Neuronal stem cell (in vitro differentiated cells): ENCODE results near the gene IGSF6.
"Not testable (repeated sequence)": the region's sequence is repeated elsewhere in the genome, so short reads cannot be mapped to it uniquely, and the experiment has no call there.

Source experiments
- DNase-seq: peaks from one replicate; pipeline ENCODE4 v3.0.0-alpha.2; 2013; ENCODE audit warnings: low spot score
- H2AFZ ChIP-seq: one replicate; pipeline ENCODE4 v1.6.1; 2013; ENCODE audit warnings: mild to moderate bottlenecking, low read length, inconsistent platforms
- H2AK5ac ChIP-seq: 2 replicates; pipeline ENCODE4 v1.6.1; 2013; ENCODE audit warnings: low read depth, mild to moderate bottlenecking, inconsistent platforms, low read length, moderate library complexity, mixed read lengths
- H2BK120ac ChIP-seq: 2 replicates; pipeline ENCODE4 v1.6.1; 2013; ENCODE audit warnings: low read depth, mild to moderate bottlenecking, inconsistent platforms, low read length, moderate library complexity, mixed read lengths
- H2BK12ac ChIP-seq: one replicate; pipeline ENCODE4 v1.6.1; 2013; ENCODE audit warnings: low read length, inconsistent platforms
- H2BK15ac ChIP-seq: 2 replicates; pipeline ENCODE4 v1.6.1; 2013; ENCODE audit warnings: mild to moderate bottlenecking, low read length, inconsistent platforms, mixed read lengths
- H2BK5ac ChIP-seq: one replicate; pipeline ENCODE4 v1.6.1; 2013; ENCODE audit warnings: inconsistent platforms, mild to moderate bottlenecking, low read length, moderate library complexity
- H3K14ac ChIP-seq: one replicate; pipeline ENCODE4 v1.6.1; 2013; ENCODE audit warnings: low read length, inconsistent platforms
- H3K18ac ChIP-seq: 2 replicates; pipeline ENCODE4 v1.6.1; 2013; ENCODE audit warnings: low read length, inconsistent platforms
- H3K23ac ChIP-seq: 2 replicates; pipeline ENCODE4 v1.6.1; 2013; ENCODE audit warnings: low read depth, mild to moderate bottlenecking, mixed read lengths, low read length, inconsistent platforms; ENCODE audit not compliant: poor library complexity
- H3K27ac ChIP-seq: replicated peaks from 3 replicates; pipeline ENCODE4 v1.5.1; 2013; ENCODE audit warnings: low read length, inconsistent platforms
- H3K27me3 ChIP-seq, 3 experiments: 2 replicates each; pipeline ENCODE4 v1.6.1; 2013; ENCODE audit warnings: low read length in 3 of 3, mild to moderate bottlenecking in 2 of 3, inconsistent platforms in 1 of 3, low read depth in 1 of 3, mixed read lengths in 1 of 3, moderate library complexity in 1 of 3; ENCODE audit not compliant: control insufficient read depth in 3 of 3, insufficient read depth in 3 of 3
- H3K36me3 ChIP-seq, 2 donors: replicated peaks in 1 of 2; 2 replicates each; pipeline ENCODE4 v1.6.1; 2013; ENCODE audit warnings: low read length in 2 of 2; ENCODE audit not compliant: control insufficient read depth in 2 of 2, insufficient read depth in 2 of 2
- H3K4ac ChIP-seq: 2 replicates; pipeline ENCODE4 v1.6.1; 2013; ENCODE audit warnings: inconsistent platforms, mild to moderate bottlenecking, low read length, moderate library complexity
- H3K4me1 ChIP-seq, 2 donors: 1 replicate in 1 of 2; 2 replicates in 1 of 2; pipeline ENCODE4 v1.6.1; 2013; ENCODE audit warnings: low read length in 2 of 2, low read depth in 1 of 2; ENCODE audit not compliant: control insufficient read depth in 2 of 2, insufficient read depth in 1 of 2
- H3K4me2 ChIP-seq: one replicate; pipeline ENCODE4 v1.6.1; 2013; ENCODE audit warnings: mild to moderate bottlenecking, low read length, inconsistent platforms; ENCODE audit not compliant: insufficient read depth, poor library complexity, severe bottlenecking
- H3K4me3 ChIP-seq, 2 donors: 2 replicates each; pipeline ENCODE4 v1.5.1; 2013; ENCODE audit warnings: low read length in 2 of 2, mild to moderate bottlenecking in 2 of 2, inconsistent platforms in 1 of 2, moderate library complexity in 1 of 2
- H3K79me1 ChIP-seq: one replicate; pipeline ENCODE4 v1.6.1; 2013; ENCODE audit warnings: low read depth, mild to moderate bottlenecking, inconsistent platforms, low read length, moderate library complexity
- H3K9ac ChIP-seq: one replicate; pipeline ENCODE4 v1.6.1; 2013; ENCODE audit warnings: mild to moderate bottlenecking, low read depth, low read length, inconsistent platforms; ENCODE audit not compliant: poor library complexity
- H3K9me3 ChIP-seq, 2 donors: replicated peaks in 1 of 2; 2 replicates each; pipeline versions ENCODE3 to v1.6.1; 2013; ENCODE audit warnings: low read length in 2 of 2, mild to moderate bottlenecking in 2 of 2, inconsistent platforms in 1 of 2, low read depth in 1 of 2, mixed read lengths in 1 of 2, moderate library complexity in 1 of 2; ENCODE audit not compliant: control insufficient read depth in 2 of 2, insufficient read depth in 1 of 2
- H4K8ac ChIP-seq: one replicate; pipeline ENCODE4 v1.6.1; 2013; ENCODE audit warnings: low read depth, mild to moderate bottlenecking, inconsistent platforms, low read length, moderate library complexity
- H4K91ac ChIP-seq: one replicate; pipeline ENCODE4 v1.6.1; 2013; ENCODE audit warnings: low read length, low read depth, mild to moderate bottlenecking, inconsistent platforms; ENCODE audit not compliant: poor library complexity
- WGBS, 2 donors: extraction: QIAGEN DNeasy Blood & Tissue Kit; methylation state at CpG; one replicate each; pipeline ENCODE4 v1.1.7; 2013; ENCODE audit warnings: missing lambda C conversion rate in 2 of 2, mixed read lengths in 1 of 2; ENCODE audit not compliant: insufficient read length in 2 of 2, insufficient replicate concordance in 1 of 2; ENCODE audit errors: extremely low coverage in 2 of 2; 5-methylcytosine and 5-hydroxymethylcytosine counted together

IGSF6 gene

DNA sequence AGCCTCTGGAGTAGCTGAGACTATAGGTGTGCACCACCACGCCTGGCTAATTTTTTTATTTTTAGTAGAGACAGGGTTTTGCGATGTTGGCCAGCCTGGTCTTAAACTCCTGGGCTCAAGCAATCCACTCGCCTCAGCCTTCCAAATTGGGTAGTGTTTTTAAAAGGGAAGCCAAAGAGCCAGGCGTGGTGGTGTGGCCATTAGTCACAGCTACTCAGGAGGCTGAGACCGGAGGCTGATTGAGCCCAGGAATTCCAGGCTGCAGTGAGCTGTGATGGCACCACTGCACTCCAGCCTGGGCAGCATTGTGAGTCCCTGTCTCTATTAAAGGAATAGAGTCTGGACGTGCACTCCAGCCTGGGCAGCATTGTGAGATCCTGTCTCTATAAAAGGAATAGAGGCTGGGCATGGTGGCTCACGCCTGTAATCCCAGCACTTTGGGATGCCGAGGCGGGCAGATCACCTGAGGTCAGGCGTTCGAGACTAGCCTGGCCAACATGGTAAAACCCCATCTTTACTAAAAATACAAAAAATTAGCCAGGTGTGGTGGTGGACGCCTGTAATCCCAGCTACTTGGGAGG is 2.5 kb downstream of the IGSF6 start:
- not testable (repeated sequence) for H3K4me1 ChIP-seq
- WGBS, 2 donors = no CpG with 5 or more reads among the region's 12 CpGs

GRCh38 chr16:21647562-21648164 is 4.7 kb downstream of the IGSF6 start:
- Histone ChIP-seq H2BK15ac (no peak overlapping the region), H3K9ac (no peak overlapping the region), H3K27me3 (no peaks in the 10 kb centered on the region), H3K79me1 (no peaks in the 10 kb centered on the region), H4K91ac (no peak overlapping the region), H2AFZ (no peak overlapping the region), H2BK120ac (no peak overlapping the region), H3K4me2 (no peak overlapping the region), H2BK5ac (no peak overlapping the region), H3K36me3 (peaks cover 2 to 42% of the 10 kb centered on the region in 2 donors), H3K27ac (no peak overlapping the region), H3K4me1 (no peaks in the 10 kb centered on the region), H4K8ac (no peak overlapping the region), H3K9me3 (no peaks in the 10 kb centered on the region), H2AK5ac (no peak overlapping the region), H3K23ac (no peak overlapping the region), H3K14ac (no peak overlapping the region), H3K4ac (no peak overlapping the region), H3K18ac (no peak overlapping the region), H2BK12ac (no peak overlapping the region), H3K4me3 (no peak overlapping the region)
- WGBS, 2 donors = no CpG with 5 or more reads among the region's 9 CpGs
- no peak for DNase-seq

More for the DNA sequence above, 2.5 kb downstream of the IGSF6 start:
- H3K9me3 ChIP-seq, H3K14ac ChIP-seq, H3K79me1 ChIP-seq, H4K91ac ChIP-seq, H4K8ac ChIP-seq, H2BK15ac ChIP-seq, H2BK5ac ChIP-seq, H3K4ac ChIP-seq, H3K4me2 ChIP-seq, H2BK120ac ChIP-seq, H3K27ac ChIP-seq, H3K23ac ChIP-seq, H3K4me3 ChIP-seq, H2AFZ ChIP-seq, DNase-seq, H3K27me3 ChIP-seq, H2AK5ac ChIP-seq, H3K9ac ChIP-seq, H2BK12ac ChIP-seq, H3K18ac ChIP-seq: not testable (repeated sequence)
- peaks cover 6 to 35% of the 10 kb centered on the region in 2 donors for H3K36me3 ChIP-seq

- H3K9ac ChIP-seq = no peak overlapping the region
- H3K18ac ChIP-seq = no peak overlapping the region
- H2AK5ac ChIP-seq = no peak overlapping the region
- no peak overlapping the region for H2BK5ac ChIP-seq
- peaks cover 2 to 41% of the 10 kb centered on the region in 2 donors for H3K36me3 ChIP-seq
- H3K27me3 ChIP-seq = no peaks in the 10 kb centered on the region
- no peak overlapping the region for H2AFZ ChIP-seq
- H4K91ac ChIP-seq = no peak overlapping the region
- H2BK12ac ChIP-seq = no peak overlapping the region
- no peak overlapping the region for H3K4me2 ChIP-seq
- no peaks in the 10 kb centered on the region for H3K4me1 ChIP-seq
- H3K4me3 ChIP-seq = no peak overlapping the region
- no peak overlapping the region for H4K8ac ChIP-seq
- H3K14ac ChIP-seq = no peak overlapping the region
- H3K23ac ChIP-seq = no peak overlapping the region
- no peak overlapping the region for H3K4ac ChIP-seq
- DNase-seq = no peak
- H3K79me1 ChIP-seq = no peaks in the 10 kb centered on the region
- no peak overlapping the region for H3K27ac ChIP-seq
- H2BK15ac ChIP-seq = no peak overlapping the region
- WGBS, 2 donors = no CpG with 5 or more reads among the region's 18 CpGs
- no peak overlapping the region for H2BK120ac ChIP-seq
- H3K9me3 ChIP-seq = no peaks in the 10 kb centered on the region
Measured at GRCh38 chr16:21646721-21647561, 5.5 kb downstream of the IGSF6 start.

DNA sequence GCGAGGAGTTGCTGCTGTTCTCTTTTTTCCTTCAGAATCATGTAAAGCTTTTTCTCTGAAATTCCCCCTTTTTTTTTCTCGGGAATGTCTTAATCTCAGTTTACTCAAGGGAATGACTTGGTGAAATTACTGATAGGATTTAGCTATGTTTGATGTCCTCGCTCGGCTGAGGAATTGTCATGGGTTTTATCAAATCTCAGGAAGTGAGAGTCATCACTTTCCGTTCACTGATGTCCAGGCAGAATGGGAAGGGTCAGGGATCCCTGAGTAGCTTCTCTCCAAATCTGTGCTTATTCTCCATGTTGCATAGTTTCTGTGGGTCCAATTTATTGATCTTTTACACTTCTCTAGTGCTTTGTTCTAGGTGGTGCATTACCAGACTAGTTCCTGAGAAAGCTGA is 6.3 kb downstream of the IGSF6 start:
- Histone ChIP-seq H3K36me3 (peaks cover 2 to 45% of the 10 kb centered on the region in 2 donors), H2BK120ac (no peak overlapping the region), H3K4me1 (no peaks in the 10 kb centered on the region), H3K27ac (no peak overlapping the region), H4K8ac (no peak overlapping the region), H3K9me3 (no peaks in the 10 kb centered on the region), H3K14ac (no peak overlapping the region), H3K23ac (no peak overlapping the region), H3K18ac (no peak overlapping the region), H3K9ac (no peak overlapping the region), H3K4ac (no peak overlapping the region), H2BK5ac (no peak overlapping the region), H2BK15ac (no peak overlapping the region), H2AK5ac (no peak overlapping the region), H2BK12ac (no peak overlapping the region), H2AFZ (no peak overlapping the region), H3K4me2 (no peak overlapping the region), H3K4me3 (no peak overlapping the region), H4K91ac (no peak overlapping the region), H3K27me3 (no peaks in the 10 kb centered on the region), H3K79me1 (no peaks in the 10 kb centered on the region)
- no CpG with 5 or more reads among the region's 5 CpGs for WGBS, 2 donors
- DNase-seq = no peak
